ENCODE results near the gene CIDEC. TPM values are rescaled to one million over a fixed set of nuclear protein-coding genes. Genes with fewer than 3 reads are reported as not detected.
A peak's percentile ranks its signal among the peaks of the same experiment; 100 is the strongest.

Gene CIDEC
- total and polyA plus RNA-seq, 2 of the 13 experiments (the other 11 are each of a cell fraction or from before 2014, with no cell fraction given) = 2.5 to 10.4 TPM

DNA sequence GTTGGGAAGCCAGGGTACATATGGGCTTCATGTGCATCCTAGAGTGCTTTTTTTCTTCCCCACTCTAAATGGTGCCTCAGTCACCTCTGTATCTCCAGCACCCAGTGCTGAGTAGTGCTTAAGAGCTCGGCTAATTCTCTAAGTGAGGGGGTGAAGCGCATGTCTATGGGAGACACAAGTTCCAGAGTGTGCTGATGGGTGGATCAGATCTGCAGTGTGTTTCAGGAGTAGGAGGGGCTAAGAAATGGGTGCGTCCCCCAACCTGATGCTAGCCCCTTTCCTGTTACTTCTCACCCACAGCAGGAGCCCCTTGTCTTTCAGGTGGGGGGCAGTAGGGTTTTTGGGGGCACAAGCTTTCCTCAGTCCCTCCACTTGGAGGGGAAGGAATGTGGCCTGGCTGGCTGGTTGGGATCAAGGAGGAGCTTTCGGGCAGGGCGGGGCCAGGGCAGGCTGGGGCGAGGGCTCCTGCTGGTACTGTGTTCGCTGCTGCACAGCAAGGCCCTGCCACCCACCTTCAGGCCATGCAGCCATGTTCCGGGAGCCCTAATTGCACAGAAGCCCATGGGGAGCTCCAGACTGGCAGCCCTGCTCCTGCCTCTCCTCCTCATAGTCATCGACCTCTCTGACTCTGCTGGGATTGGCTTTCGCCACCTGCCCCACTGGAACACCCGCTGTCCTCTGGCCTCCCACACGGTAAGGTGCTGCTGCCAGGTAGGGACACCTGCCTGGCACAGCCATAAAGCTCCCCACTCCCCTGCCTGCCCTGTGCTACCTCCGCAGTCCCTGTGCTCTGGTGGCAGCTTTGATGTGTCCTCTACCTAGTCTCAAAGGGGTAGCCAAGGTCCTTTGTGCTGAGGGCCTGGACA lies 22.6 kb upstream of the CIDEC start, which contains the start of gene IL17RE (continued):
- TF ChIP-seq, protein P1, sequence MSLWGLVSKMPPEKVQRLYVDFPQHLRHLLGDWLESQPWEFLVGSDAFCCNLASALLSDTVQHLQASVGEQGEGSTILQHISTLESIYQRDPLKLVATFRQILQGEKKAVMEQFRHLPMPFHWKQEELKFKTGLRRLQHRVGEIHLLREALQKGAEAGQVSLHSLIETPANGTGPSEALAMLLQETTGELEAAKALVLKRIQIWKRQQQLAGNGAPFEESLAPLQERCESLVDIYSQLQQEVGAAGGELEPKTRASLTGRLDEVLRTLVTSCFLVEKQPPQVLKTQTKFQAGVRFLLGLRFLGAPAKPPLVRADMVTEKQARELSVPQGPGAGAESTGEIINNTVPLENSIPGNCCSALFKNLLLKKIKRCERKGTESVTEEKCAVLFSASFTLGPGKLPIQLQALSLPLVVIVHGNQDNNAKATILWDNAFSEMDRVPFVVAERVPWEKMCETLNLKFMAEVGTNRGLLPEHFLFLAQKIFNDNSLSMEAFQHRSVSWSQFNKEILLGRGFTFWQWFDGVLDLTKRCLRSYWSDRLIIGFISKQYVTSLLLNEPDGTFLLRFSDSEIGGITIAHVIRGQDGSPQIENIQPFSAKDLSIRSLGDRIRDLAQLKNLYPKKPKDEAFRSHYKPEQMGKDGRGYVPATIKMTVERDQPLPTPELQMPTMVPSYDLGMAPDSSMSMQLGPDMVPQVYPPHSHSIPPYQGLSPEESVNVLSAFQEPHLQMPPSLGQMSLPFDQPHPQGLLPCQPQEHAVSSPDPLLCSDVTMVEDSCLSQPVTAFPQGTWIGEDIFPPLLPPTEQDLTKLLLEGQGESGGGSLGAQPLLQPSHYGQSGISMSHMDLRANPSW (CRISPR knock-in tag; IDR thresholded peaks at IDR 0.05; ENCODE audit: borderline replicate concordance) = no peak
- TF ChIP-seq ZNF616 (CRISPR knock-in tag; IDR thresholded peaks at IDR 0.05; ENCODE audit: low read depth) (0 out of 2 replicates have a peak, but pooled peaks have one; percentile 8), NKX3-1 (CRISPR knock-in tag; IDR thresholded peaks at IDR 0.05) (no peak), KLF6 (CRISPR knock-in tag; IDR thresholded peaks at IDR 0.05) (no peak), SMARCE1 (IDR thresholded peaks at IDR 0.05; ENCODE audit: borderline replicate concordance) (no peak), NAIF1 (CRISPR knock-in tag; IDR thresholded peaks at IDR 0.05; ENCODE audit: borderline replicate concordance) (no peak), SRSF4 (IDR thresholded peaks at IDR 0.05; ENCODE audit: low read depth, low read length, poor library complexity, severe bottlenecking) (no peak), KAT7 (CRISPR knock-in tag; IDR thresholded peaks at IDR 0.05; ENCODE audit: borderline replicate concordance) (no peak), ZNF775 (CRISPR knock-in tag; IDR thresholded peaks at IDR 0.05; ENCODE audit: borderline replicate concordance) (no peak), ELF1 (CRISPR knock-in tag; IDR thresholded peaks at IDR 0.05) (no peak), CENPT (CRISPR knock-in tag; IDR thresholded peaks at IDR 0.05; ENCODE audit: low read depth) (no peak), ZMYM4 (CRISPR knock-in tag; IDR thresholded peaks at IDR 0.05) (no peak), TEAD2 (CRISPR knock-in tag; IDR thresholded peaks at IDR 0.05) (no peak), SRF (IDR thresholded peaks at IDR 0.05; ENCODE audit: low read depth, low read length) (no peak), ZBTB3 (CRISPR knock-in tag; IDR thresholded peaks at IDR 0.05; ENCODE audit: borderline replicate concordance, low read depth) (no peak), NR2F6 (IDR thresholded peaks at IDR 0.05) (no peak), NR2F6 (CRISPR knock-in tag; IDR thresholded peaks at IDR 0.05) (no peak; the same call in 1 of the 2 replicates), POLR2AphosphoS5 (IDR thresholded peaks at IDR 0.05; ENCODE audit: low read depth, low read length) (peak; percentile 51; the same call in 1 of the 2 replicates)
- TF ChIP-seq, protein P2, sequence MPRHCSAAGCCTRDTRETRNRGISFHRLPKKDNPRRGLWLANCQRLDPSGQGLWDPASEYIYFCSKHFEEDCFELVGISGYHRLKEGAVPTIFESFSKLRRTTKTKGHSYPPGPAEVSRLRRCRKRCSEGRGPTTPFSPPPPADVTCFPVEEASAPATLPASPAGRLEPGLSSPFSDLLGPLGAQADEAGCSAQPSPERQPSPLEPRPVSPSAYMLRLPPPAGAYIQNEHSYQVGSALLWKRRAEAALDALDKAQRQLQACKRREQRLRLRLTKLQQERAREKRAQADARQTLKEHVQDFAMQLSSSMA (CRISPR knock-in tag; IDR thresholded peaks at IDR 0.05) = no peak
- TF ChIP-seq, protein P3, sequence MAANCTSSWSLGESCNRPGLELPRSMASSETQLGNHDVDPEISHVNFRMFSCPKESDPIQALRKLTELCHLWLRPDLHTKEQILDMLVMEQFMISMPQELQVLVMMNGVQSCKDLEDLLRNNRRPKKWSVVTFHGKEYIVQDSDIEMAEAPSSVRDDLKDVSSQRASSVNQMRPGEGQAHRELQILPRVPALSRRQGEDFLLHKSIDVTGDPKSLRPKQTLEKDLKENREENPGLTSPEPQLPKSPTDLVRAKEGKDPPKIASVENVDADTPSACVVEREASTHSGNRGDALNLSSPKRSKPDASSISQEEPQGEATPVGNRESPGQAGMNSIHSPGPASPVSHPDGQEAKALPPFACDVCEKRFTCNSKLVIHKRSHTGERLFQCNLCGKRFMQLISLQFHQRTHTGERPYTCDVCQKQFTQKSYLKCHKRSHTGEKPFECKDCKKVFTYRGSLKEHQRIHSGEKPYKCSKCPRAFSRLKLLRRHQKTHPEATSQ (CRISPR knock-in tag; IDR thresholded peaks at IDR 0.05; ENCODE audit: borderline replicate concordance) = no peak
- TF ChIP-seq, protein P4, sequence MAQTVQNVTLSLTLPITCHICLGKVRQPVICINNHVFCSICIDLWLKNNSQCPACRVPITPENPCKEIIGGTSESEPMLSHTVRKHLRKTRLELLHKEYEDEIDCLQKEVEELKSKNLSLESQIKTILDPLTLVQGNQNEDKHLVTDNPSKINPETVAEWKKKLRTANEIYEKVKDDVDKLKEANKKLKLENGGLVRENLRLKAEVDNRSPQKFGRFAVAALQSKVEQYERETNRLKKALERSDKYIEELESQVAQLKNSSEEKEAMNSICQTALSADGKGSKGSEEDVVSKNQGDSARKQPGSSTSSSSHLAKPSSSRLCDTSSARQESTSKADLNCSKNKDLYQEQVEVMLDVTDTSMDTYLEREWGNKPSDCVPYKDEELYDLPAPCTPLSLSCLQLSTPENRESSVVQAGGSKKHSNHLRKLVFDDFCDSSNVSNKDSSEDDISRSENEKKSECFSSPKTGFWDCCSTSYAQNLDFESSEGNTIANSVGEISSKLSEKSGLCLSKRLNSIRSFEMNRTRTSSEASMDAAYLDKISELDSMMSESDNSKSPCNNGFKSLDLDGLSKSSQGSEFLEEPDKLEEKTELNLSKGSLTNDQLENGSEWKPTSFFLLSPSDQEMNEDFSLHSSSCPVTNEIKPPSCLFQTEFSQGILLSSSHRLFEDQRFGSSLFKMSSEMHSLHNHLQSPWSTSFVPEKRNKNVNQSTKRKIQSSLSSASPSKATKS (CRISPR knock-in tag; IDR thresholded peaks at IDR 0.05) = no peak
- TF ChIP-seq, protein P5, sequence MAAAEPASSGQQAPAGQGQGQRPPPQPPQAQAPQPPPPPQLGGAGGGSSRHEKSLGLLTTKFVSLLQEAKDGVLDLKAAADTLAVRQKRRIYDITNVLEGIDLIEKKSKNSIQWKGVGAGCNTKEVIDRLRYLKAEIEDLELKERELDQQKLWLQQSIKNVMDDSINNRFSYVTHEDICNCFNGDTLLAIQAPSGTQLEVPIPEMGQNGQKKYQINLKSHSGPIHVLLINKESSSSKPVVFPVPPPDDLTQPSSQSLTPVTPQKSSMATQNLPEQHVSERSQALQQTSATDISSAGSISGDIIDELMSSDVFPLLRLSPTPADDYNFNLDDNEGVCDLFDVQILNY (CRISPR knock-in tag; conservative IDR thresholded peaks at IDR 0.05) = no peak

Data from HepG2 (cell line).